Ecto neural progenitor cell (in vitro differentiated cells): ENCODE measurements around the gene SLC39A11.
"Not testable (repeated sequence)": the region's sequence is repeated elsewhere in the genome, so short reads cannot be mapped to it uniquely, and the experiment has no call there.

Experiments used
- DNase-seq: peaks from one replicate; pipeline ENCODE4 v3.0.0-alpha.2; 2018; ENCODE audit warnings: low spot score

The SLC39A11 gene

DNA sequence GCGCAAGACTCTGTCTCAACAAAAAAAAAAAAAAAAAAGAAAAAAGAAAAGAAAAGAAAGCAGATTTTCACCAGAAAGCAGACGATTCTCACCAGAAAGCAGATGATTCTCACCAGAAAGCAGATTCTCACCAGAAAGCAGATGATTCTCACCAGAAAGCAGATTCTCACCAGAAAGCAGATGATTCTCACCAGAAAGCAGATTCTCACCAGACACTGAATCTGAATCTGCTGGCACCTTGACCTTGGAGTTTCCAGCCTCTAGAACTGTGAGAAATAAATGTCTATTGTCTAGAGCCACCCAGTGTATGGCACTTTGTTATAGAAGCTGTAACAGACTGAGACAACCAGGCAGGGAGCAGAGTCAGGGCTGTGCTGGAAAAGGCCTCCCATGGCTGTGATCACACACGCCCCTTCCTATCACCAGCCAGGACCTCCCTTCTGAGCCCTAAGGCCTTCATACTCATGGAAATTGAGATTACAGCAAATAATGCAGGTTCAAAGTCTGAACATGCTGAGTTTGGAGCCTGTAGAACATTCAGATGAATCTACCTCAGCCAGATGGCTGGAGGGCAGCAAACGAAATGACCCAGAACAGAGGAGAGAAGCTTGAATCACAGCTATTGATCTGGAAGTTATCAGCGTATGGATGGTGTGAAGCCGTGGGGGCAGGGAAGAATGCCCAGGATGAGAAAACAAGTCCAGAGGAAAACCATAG is 309.3 kb downstream of the SLC39A11 start:
- DNase-seq, result no peak

DNA sequence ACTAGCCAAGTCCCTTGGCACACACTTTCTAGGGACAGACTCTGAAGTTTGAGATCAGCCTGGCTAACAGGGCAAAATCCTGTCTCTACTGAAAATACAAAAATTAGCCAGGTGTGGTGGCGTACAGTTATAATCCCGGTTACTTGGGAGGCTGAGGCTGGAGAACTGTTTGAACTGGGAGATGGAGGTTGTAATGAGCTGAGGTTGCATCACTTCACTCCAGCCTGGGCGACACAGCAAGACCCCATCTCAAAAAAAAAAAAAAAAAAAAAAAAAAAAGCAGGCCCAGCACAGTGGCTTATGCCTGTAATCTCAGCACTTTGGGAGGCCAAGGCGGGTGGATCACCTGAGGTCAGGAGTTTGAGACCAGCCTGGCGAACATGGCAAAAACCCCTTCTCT is 310.1 kb downstream of the SLC39A11 start:
- not testable (repeated sequence) for DNase-seq

DNA sequence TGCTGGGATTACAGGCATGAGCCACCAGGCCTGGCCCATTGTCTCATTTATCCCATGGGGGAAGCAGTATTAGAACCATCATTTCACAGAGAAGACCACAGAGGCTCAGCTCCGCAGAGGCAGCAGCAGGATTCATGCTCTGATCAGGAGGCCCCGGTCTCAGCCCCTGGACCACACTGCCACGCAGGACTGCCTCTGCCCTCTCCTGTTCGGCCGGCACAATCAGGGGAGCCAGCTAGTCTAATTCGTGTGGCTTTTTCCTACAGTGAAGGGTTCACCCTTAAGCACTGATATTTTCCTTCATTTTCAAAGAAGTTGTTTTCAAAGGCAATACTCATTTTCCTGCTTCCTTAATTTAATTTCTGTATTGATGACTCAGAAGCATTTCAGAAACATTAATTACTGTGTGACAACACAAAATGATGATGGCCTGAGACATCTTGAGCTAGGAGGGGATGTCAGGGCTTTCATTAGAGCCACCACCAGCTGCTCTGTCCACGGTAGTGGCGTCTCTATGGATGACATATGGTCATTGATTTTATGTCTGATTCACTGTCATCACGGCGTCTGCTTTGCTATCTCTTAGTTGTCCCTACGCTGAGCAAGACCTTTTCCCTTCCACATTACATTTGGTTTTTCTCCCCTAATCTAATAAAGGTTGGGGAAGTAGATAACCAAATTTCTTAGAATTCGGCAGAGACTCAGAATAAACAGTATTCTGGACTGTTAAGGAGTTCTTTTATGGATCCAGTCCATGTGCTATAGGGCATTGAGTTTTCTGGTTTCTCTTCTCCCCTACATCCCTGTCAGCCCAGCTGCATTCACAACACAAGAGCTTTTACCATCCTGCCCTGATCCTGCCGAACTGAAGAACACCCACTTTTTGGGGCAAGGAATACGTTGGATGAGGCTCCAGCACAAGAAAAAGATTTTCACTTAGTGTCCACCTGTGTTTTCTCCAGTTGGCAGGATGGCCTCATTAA is 314.0 kb downstream of the SLC39A11 start:
- no peak for DNase-seq

DNA sequence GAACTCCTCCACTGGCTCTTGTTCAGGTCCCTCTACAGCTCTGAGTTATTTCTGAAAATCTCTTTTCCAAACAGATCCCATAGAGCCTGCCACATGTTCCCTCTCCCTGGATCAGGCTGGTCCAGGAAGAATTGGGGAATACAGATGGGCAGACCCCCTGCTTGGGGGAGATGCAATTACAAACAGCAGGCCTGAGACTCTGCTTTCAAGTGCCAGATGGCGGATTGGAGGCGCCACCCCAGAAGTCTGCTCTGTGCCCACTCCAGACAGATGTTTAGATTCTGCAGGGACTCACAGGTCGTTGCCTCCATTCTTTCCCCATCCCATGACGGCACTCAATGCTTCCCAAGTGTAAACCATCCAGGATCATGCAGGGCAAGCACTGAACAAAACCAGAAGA is 316.6 kb downstream of the SLC39A11 start:
- DNase-seq, result no peak

DNA sequence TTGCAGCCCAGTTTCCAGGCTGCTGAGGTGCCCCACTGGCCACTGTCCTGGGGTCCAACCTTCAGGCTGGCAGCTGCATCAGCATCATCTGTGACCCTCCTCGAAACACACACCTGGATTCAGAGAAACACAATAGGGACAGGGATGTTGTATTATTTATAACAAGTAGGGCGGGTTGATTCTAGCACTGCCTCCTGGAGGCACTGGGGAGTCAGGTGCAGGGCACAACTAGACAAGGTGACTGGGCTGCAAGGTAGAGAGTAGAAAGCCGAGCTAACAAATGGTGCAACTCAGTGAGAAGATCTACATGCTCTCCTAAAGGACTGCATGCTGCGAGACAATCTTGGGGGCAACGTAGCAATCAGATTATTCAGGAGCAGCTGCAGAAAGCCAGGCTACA is 317.3 kb downstream of the SLC39A11 start:
- DNase-seq, result no peak

DNA sequence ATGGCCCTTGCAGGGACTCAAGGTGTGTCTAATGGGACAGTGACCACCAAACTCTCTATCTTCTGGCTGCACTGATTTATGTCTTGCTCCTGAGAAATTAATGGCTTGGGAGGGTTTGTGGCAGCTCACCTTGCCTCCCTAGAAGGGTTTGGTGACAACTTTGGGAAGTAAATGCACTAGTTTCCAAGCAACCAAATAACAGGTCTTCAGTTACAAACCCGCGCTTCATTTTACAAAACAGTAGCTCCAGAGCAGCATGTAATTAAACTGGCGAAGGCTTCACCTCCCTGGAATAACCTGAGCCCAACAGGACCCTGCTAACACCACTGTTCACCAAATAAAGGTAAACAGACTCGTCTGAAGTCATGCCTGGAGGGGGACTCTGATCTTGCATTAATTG is 318.3 kb downstream of the SLC39A11 start:
- DNase-seq, result no peak

DNA sequence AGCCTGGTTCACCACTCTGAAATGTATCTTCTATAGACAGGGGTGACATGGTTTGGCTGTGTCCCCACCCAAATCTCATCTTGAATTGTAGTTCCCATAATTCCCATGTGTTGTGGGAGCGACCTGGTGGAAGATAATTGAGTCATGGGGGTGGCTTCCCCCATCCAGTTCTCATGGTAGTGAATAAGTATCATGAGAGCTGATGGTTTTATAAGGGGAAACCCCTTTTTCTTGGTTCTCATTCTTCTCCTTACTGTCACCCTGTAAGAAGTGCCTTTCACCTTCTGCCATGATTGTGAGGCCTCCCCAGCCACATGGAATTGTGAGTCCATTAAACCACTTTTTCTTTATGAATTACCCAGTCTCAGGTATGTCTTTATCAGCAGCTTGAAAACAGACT is 319.3 kb downstream of the SLC39A11 start:
- not testable (repeated sequence) for DNase-seq

DNA sequence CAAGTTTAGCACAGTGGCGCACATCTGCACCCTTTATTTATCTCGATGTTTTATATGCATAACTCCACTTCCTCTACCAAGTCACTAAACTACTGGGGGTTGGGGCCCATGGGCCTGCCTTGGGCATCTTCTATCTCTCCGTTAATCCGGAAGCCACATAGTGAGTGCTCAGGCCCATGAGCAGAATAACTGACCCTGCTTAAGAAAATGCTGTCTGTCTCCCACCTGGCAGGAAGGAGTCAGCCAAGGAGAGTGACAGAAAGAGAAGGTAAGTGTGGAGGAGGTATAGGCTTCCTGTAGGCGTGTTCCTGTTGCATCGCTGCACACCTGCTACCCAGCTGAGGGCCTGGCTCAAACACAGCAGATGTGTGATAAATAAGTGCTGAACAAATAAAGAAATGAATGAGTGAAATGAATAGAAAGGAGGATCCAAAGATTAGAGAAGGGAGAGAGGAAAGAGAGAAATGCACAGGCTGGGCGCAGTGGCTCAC is 320.1 kb downstream of the SLC39A11 start:
- no peak for DNase-seq

DNA sequence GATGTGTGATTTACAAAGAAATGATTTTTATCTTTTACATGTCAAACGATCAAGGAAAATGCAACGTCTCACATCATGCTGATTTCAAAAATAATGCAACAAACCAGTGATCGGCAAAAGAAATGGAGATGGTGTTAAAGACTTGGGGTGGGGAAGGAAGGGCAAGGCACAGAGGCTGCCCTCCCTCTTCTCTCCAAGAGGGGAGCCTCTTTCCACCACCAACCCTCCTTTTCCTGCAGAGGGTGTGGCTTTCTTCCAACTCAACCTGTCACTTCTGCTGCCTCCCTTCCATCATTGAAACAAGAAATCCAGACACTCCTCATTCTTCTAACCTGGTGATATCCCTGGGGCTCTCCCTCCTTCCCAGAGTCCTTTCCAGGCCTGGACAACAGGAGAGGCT is 320.8 kb downstream of the SLC39A11 start:
- no peak for DNase-seq

DNA sequence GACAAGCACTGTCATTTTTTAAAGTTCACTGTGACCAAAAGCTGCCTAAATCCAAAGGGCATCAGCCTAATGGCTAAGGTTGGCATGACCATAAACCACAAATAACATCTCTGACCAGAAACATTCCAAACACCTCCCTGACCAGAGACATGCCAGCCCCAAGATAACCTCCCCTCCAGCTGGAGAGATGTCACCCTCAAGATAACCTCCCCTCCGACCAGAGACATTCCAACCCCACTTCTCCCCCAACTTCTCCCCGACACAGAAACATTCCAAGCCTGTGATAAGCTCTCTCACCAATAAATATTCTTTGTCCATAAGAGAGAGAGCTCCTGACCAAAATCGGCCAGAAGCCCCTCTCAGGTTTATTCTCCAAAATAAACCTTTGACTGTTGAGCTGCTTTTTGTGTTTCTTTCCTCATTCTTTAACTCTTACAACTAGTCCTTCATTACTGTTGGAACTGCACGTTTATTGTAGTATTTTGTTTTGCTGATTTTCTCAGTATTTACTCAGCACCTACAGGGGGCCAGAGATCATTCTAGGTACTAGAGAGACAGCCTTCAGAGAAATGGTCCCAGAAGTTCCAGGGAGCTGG is 325.6 kb downstream of the SLC39A11 start:
- no peak for DNase-seq

DNA sequence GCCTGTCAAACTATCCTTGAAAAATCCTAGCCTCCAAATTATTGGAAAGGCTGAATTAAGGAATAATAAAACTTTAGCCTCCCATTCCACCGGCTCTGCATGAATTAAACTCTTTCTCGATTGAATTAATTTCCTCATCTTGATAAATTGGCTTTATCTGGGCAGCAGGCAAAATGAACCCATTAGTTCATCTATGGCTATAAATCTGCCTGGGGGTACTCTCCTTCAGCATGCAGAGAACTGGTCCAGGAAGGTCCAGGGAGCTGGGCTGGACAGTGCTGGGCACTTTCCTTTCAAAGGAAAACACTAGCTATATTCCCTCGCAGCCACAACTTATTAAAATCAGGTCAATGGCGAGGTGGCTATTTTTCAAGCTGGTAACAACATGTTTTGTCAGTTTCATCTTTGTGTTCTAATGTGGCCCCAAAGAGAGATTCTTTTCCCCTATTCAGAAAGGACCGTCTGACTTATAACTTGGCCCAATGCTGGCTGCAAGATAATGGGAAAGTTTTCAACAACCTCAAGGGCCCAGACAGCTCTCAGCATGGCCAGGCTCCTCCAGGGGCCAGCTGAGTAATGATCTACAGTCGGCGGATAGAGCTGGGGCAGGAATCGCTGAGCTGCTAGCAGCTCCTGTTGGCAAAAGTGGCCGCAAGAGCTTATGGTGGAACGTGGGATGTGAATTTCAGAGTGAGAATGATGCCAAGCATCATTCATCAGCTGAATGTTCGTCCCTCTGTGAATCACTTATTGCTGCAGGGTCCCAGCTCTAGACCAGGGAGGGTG is 326.9 kb downstream of the SLC39A11 start:
- no peak for DNase-seq

DNA sequence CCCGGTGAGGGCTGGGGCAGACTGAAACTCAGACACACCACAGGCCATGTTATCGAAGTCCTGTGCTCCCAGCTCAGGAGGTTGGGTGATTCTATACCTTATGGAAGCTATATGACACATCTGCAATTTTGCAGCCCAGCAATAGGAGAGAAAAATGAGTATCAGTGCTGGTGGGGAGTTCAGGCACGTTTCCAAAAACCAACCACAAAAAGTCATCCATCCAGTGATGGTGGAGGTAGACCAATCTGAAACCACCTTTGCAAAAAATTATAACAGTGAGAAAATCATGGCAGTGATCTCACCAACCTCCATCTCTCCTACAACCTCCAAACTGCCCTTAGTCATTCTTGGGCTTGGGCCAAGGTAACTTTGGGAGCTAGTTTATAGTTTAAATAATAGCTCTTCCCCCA is 327.9 kb downstream of the SLC39A11 start:
- DNase-seq, result no peak

DNA sequence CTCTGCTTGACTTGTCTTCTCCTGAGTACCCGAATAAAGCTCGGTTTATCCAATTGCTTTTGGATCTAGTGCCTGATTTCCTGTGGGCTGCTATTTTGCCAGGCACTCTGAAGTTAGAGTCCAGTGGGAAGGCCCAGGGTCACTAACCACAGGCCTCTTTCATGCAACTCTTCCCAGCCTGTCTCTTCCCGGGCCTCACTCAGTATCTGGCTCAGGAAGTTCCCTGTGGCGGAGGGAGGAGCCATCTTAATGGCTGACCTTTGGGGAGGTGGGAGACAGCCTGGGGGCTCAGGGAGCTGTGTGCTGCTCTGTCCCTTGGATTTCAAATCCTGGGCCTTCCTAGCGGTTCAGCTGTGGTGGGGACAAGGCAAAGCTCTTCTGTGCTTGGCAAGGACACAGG is 328.5 kb downstream of the SLC39A11 start:
- no peak for DNase-seq

DNA sequence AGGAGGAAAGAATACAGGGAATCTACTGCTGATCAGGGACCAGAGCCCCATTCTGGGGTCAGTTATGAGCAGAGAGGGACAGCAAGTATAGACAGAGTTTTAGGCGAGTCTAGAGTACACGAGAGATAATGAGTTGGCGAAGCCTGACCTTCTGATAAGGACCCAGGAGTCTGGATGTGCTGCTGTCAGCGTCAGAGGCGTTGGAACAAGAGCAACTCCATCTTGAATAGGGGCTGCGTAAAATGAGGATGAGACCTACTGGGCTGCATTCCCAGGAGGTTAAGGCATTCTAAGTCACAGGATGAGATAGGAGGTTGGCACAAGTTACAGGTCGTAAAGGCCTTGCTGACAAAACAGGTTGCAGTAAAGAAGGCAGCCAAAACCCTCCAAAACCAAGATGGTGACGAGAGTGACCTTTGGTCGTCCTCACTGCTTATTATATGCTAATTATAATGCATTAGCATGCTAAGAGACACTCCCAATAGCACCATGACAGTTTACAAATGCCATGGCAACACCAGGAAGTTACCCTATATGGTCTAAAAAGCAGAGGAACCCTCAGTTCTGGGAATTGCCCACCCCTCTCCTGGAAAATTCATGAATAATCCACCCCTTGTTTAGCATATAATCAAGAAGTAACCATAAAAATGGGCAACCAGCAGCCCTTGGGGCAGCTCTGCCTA is 330.5 kb downstream of the SLC39A11 start:
- DNase-seq, result not testable (repeated sequence)

DNA sequence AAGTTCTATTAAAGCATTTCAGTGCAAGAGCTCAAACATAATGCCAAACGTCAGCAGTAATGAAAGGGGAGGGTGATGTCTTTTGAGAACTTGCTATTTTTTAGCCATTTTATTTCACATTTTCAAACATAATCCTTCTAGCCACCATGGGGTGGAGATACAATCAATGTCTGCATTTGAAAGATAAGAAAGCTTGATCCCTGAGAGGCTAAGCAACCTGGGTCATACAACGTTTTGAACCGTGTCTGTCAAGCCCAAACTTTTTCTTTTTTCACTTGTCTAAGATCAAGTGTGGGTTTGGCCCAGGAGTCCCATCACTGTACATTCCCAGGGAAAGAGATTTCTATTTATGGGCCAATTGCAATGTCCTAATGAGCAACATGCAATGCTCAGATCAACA is 331.1 kb downstream of the SLC39A11 start:
- no peak for DNase-seq

DNA sequence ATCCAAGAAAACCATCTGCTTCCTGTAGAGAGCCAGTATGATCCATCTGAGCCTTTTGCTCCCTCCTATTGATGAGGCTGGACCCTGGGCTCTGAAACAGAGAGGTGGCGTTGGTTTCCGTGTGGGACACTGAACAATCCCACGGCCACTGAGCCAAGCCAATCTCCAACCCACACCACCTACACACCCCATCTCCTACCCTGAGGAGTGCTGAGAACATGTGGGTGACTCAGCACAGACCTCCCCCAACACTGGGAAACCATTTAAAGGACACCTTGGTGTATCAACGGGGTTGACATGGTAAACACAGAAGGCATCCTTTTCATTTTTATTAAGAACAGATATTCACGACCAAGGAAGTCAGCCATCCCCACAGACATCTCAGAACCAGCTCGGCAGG is 332.1 kb downstream of the SLC39A11 start:
- no peak for DNase-seq

DNA sequence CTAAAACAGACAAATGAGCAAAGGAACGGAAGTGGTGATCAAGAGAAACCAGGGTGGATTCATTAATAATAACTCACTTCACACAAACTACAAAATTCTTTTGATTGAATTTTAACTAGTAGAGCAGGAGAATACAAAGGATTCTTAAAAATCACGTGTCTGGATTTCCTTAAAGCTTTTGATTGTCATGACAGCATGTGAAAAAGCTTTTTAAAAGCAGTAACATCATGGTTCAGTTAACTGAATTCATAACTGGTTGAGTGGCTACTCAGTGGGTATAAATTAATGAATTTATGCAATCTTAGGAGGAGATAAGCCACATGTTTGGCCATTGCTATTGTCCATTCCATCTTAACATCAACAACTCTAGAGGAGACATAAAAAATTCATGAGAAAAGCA is 333.2 kb downstream of the SLC39A11 start:
- no peak for DNase-seq

DNA sequence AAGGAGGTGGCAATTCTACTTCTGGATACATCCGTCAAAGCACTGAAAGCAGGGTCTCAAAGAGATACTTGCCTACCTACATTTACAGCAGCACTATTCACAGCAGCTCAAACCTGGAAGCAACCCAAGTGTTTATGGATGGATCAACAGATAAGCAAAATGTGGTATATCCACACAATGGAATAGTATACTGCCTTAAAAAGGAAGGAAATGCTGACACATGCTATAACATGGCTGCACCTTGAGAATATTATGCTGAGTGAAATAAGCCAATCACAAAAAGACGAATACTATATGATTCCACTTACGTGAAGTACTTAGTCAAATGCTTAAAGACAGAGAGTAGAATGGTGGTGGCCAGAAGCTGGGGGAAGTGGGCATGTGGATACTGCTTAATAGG is 336.2 kb downstream of the SLC39A11 start:
- DNase-seq, result no peak

DNA sequence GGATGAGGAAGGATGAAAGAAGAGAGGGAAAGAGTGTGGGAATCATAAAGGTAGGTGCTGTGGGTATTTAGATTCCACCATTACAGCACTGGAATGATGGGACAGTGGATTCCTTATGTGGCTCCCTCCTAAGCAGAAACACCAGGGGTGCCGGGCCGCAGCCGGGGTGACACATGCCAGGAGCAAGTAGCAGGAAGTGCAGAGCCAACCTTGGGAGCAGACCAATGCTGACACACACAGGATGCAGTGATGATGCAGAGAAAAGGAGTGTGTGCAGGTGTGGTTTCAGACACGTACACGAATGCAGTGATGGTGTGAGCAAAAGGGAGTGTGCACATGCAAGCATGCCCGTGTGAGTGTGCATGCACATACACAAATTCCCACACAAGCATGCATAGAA is 338.0 kb downstream of the SLC39A11 start:
- DNase-seq, result no peak

DNA sequence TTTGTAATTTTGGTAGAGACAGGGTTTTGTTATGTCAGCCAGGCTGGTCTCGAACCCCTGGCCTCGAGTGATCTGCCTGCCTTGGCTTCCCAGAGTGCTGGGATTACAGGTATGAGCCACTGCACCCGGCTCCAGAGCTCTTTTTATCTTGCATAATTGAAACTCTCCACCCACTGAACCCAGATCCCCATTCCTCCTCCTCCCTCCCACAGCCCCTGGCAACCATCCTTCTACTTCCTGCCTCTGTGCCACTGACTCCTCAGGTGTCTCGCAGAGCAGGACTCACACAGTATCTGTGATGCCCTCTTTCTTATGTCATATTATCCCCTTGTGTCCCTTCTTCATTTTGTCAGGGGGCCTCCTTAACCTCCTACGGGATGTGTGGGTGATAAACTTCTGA is 340.7 kb downstream of the SLC39A11 start:
- DNase-seq, result no peak

DNA sequence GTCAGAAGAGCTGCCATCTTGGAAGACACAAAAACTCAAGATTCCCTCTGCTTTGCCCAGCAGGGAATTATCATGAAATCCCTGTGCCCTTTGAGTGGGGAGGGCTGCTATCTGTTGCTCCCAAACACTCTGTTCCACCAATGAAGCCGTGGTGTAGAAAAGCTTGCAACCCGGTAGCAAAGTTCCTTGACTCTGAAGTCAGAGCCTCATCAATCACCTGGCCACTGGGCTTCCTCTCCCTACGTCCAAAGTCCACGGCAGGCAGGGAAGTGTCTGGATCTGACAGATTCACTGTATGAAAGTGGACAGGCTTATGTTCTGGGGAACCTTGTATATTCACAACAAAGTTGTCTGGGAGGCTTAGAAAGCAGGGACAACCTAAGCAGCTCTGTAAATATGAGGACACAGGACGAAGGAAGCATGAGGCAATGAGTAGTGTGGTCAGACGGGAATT is 343.3 kb downstream of the SLC39A11 start:
- no peak for DNase-seq
